ENCODE results near the gene MAP4K1. TPM values are rescaled to one million over a fixed set of nuclear protein-coding genes. Genes with fewer than 3 reads are reported as not detected.
"Not testable (repeated sequence)": the region's sequence is repeated elsewhere in the genome, so short reads cannot be mapped to it uniquely, and the experiment has no call there.

The MAP4K1 gene
- total RNA-seq, 2 donors from 2014 or later = 12.3 to 17.8 TPM

DNA sequence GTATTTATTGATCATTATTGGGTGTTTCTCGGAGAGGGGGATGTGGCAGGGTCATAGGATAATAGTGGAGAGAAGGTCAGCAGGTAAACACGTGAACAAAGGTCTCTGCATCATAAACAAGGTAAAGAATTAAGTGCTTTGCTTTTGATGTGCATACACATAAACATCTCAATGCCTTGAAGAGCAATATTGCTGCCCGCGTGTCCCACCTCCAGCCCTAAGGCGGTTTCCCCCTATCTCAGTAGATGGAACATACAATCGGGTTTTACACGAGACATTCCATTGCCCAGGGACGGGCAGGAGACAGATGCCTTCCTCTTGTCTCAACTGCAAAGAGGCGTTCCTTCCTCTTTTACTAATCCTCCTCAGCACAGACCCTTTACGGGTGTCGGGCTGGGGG is 13.5 kb upstream of the MAP4K1 start:
- not testable (repeated sequence) for H3K27me3 Mint-ChIP-seq (ENCODE audit: insufficient read depth); DNase-seq; H3K4me3 Mint-ChIP-seq; H3K27ac ChIP-seq (ENCODE audit: low read depth, low read length); H3K4me3 ChIP-seq (ENCODE audit: low read length); H3K4me1 ChIP-seq (ENCODE audit: control insufficient read depth, insufficient read depth, low read length); H3K9me3 Mint-ChIP-seq; H3K9me3 ChIP-seq (ENCODE audit: control insufficient read depth, low read length); H3K9ac ChIP-seq (ENCODE audit: extremely low read depth, low read length, poor library complexity, severe bottlenecking); H3K27me3 ChIP-seq (ENCODE audit: control insufficient read depth, insufficient read depth, low read length, poor library complexity, severe bottlenecking)
- WGBS, 2 experiments (ENCODE audit: insufficient coverage in 1 of 2, insufficient read length in 1 of 2) = 69 to 94% methylated on average over 3 to 9 of the region's 11 CpGs
- Mint-ChIP-seq H3K4me1 (peaks cover 18% of the 10 kb centered on the region), H3K27ac (peak overlapping the region; percentile 89), H3K36me3 (ENCODE audit: low read depth) (peaks cover 70% of the 10 kb centered on the region)
- H3K36me3 ChIP-seq (ENCODE audit: control insufficient read depth, insufficient read depth, low read length) = peaks cover 74% of the 10 kb centered on the region

DNA sequence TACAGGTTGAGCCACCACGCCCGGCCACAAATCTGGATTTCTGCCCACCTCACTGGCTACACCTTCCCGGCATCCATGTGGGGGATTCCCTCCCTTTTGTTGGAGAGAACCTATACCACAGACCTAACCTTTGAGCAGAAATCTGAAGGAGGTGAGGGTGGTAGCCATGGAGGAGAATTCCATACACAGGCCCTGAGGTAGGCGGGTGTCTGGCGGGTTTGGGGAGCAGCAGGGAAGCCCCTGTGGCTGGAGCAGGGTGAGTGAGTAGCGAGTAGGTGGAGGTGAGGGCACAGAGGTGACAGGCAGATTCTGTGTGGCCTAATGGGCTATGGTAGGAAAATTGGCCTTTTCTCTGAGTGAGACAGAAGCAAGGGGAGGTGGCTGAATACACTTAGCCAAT is 11.8 kb upstream of the MAP4K1 start:
- Histone ChIP-seq H3K9ac (ENCODE audit: extremely low read depth, low read length, poor library complexity, severe bottlenecking) (no peak overlapping the region), H3K9me3 (ENCODE audit: control insufficient read depth, low read length) (no peaks in the 10 kb centered on the region), H3K4me1 (ENCODE audit: control insufficient read depth, insufficient read depth, low read length) (no peaks in the 10 kb centered on the region), H3K36me3 (ENCODE audit: control insufficient read depth, insufficient read depth, low read length) (peaks cover 74% of the 10 kb centered on the region), H3K4me3 (ENCODE audit: low read length) (no peak overlapping the region), H3K27ac (ENCODE audit: low read depth, low read length) (no peak overlapping the region), H3K27me3 (ENCODE audit: control insufficient read depth, insufficient read depth, low read length, poor library complexity, severe bottlenecking) (no peaks in the 10 kb centered on the region)
- DNase-seq = no peak
- no peaks in the 10 kb centered on the region for H3K9me3 Mint-ChIP-seq
- H3K27ac Mint-ChIP-seq = no peak overlapping the region
- no peaks in the 10 kb centered on the region for H3K27me3 Mint-ChIP-seq (ENCODE audit: insufficient read depth)
- TF ChIP-seq, protein P1, sequence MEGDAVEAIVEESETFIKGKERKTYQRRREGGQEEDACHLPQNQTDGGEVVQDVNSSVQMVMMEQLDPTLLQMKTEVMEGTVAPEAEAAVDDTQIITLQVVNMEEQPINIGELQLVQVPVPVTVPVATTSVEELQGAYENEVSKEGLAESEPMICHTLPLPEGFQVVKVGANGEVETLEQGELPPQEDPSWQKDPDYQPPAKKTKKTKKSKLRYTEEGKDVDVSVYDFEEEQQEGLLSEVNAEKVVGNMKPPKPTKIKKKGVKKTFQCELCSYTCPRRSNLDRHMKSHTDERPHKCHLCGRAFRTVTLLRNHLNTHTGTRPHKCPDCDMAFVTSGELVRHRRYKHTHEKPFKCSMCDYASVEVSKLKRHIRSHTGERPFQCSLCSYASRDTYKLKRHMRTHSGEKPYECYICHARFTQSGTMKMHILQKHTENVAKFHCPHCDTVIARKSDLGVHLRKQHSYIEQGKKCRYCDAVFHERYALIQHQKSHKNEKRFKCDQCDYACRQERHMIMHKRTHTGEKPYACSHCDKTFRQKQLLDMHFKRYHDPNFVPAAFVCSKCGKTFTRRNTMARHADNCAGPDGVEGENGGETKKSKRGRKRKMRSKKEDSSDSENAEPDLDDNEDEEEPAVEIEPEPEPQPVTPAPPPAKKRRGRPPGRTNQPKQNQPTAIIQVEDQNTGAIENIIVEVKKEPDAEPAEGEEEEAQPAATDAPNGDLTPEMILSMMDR (conservative IDR thresholded peaks at IDR 0.05) = no peak
- no peak overlapping the region for H3K4me3 Mint-ChIP-seq
- 90 to 94% methylated on average over 4 to 6 of the region's 6 CpGs for WGBS, 2 experiments (ENCODE audit: insufficient coverage in 1 of 2, insufficient read length in 1 of 2)
- peaks cover 68% of the 10 kb centered on the region for H3K36me3 Mint-ChIP-seq (ENCODE audit: low read depth)
- peaks cover 12% of the 10 kb centered on the region for H3K4me1 Mint-ChIP-seq

DNA sequence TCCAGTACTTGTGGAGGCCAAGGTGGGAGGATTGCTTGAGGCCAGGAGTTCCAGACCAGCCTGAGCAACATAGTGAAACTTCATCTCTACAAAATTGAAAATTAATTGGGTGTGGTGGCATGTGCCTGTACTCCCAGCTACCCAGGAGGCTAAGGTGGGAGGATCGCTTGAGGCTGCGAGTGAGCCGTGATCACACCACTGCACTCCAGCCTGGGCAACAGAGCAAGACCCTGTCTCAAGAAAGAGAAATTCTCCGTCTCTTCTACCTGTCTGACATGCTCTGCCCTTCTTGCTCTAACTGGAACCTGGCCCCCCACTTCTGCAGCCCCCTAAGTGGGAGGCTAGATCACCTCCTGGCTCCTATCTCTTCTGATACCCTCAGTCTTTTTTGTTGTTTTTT is 8.6 kb upstream of the MAP4K1 start:
- H3K27me3 Mint-ChIP-seq (ENCODE audit: insufficient read depth) = no peaks in the 10 kb centered on the region
- TF ChIP-seq, protein P1 (conservative IDR thresholded peaks at IDR 0.05) = no peak
- no peaks in the 10 kb centered on the region for H3K9me3 ChIP-seq (ENCODE audit: control insufficient read depth, low read length)
- peaks cover 15% of the 10 kb centered on the region for H3K4me1 Mint-ChIP-seq
- H3K4me3 ChIP-seq (ENCODE audit: low read length) = no peak overlapping the region
- H3K27ac Mint-ChIP-seq = no peak overlapping the region
- no peak overlapping the region for H3K4me3 Mint-ChIP-seq
- H3K9ac ChIP-seq (ENCODE audit: extremely low read depth, low read length, poor library complexity, severe bottlenecking) = no peak overlapping the region
- WGBS, 2 experiments (ENCODE audit: insufficient coverage in 1 of 2, insufficient read length in 1 of 2) = 90 to 99% methylated on average over 2 to 4 of the region's 4 CpGs
- no peaks in the 10 kb centered on the region for H3K4me1 ChIP-seq (ENCODE audit: control insufficient read depth, insufficient read depth, low read length)
- no peak for DNase-seq
- peaks cover 66% of the 10 kb centered on the region for H3K36me3 ChIP-seq (ENCODE audit: control insufficient read depth, insufficient read depth, low read length)
- no peak overlapping the region for H3K27ac ChIP-seq (ENCODE audit: low read depth, low read length)
- H3K27me3 ChIP-seq (ENCODE audit: control insufficient read depth, insufficient read depth, low read length, poor library complexity, severe bottlenecking) = no peaks in the 10 kb centered on the region
- no peaks in the 10 kb centered on the region for H3K9me3 Mint-ChIP-seq
- H3K36me3 Mint-ChIP-seq (ENCODE audit: low read depth) = peaks cover 75% of the 10 kb centered on the region

DNA sequence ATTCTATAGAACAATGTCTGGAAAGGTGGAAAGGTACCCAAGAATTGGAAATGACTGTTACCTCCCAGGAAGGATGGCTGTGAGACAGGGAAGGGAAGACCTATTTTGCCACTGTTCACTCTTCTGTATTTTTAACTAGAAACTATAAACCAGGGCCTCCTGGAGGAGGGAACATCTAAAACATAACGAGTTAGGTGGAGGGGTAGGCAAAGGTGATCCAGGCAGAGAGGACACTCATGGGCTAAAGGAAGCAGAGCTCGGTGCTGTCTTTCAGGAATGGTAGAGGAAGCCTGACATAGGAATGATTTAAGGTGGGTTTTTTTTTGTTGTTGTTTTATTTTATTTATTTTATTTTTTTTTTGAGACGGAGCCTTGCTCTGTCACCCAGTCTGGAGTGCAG is 7.1 kb upstream of the MAP4K1 start:
- Histone ChIP-seq H3K27ac (ENCODE audit: low read depth, low read length) (no peak overlapping the region), H3K9me3 (ENCODE audit: control insufficient read depth, low read length) (no peaks in the 10 kb centered on the region), H3K27me3 (ENCODE audit: control insufficient read depth, insufficient read depth, low read length, poor library complexity, severe bottlenecking) (no peaks in the 10 kb centered on the region), H3K4me3 (ENCODE audit: low read length) (no peak overlapping the region), H3K36me3 (ENCODE audit: control insufficient read depth, insufficient read depth, low read length) (peaks cover 68% of the 10 kb centered on the region), H3K4me1 (ENCODE audit: control insufficient read depth, insufficient read depth, low read length) (peaks cover 3% of the 10 kb centered on the region), H3K9ac (ENCODE audit: extremely low read depth, low read length, poor library complexity, severe bottlenecking) (no peak overlapping the region)
- WGBS, 2 experiments (ENCODE audit: insufficient coverage in 1 of 2, insufficient read length in 1 of 2) = 94 to 97% methylated on average over 2 to 3 of the region's 3 CpGs
- no peaks in the 10 kb centered on the region for H3K27me3 Mint-ChIP-seq (ENCODE audit: insufficient read depth)
- peaks cover 68% of the 10 kb centered on the region for H3K36me3 Mint-ChIP-seq (ENCODE audit: low read depth)
- H3K27ac Mint-ChIP-seq = no peak overlapping the region
- peaks cover 10% of the 10 kb centered on the region for H3K4me1 Mint-ChIP-seq
- TF ChIP-seq, protein P1 (conservative IDR thresholded peaks at IDR 0.05) = no peak
- no peaks in the 10 kb centered on the region for H3K9me3 Mint-ChIP-seq
- no peak overlapping the region for H3K4me3 Mint-ChIP-seq
- no peak for DNase-seq
